ENCODE results near the gene RPS18. TPM values are rescaled to one million over a fixed set of nuclear protein-coding genes. Genes with fewer than 3 reads are reported as not detected.

RPS18 gene
- polyA plus RNA-seq, 3 donors, result 2,430 to 3,295 (median 2,894) TPM

DNA sequence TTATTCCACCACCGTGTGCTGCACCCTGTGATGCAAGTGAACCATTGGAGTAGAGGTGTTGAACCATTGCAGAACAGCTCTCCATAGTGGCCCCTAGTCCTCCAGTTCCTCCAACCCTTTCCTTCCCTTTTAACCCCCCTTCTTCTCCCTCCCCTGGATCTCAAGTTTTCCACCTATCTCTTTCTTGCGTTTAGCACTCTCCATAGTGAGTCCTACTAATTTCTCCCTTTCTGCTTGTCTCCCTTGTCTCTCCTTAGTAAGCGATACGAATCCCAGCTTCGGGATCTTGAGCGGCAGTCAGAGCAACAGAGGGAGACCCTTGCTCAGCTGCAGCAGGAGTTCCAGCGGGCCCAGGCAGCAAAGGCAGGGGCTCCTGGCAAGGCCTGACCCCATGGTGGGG is 18.6 kb downstream of the RPS18 start:
- H3K36me3 ChIP-seq (replicated peaks in 1 of 2; ENCODE audit: control insufficient read depth in 1 of 2, insufficient read depth in 2 of 2, low read length in 2 of 2), result peaks cover 52 to 70% of the 10 kb centered on the region in 2 donors
- peak overlapping the region in 1 of 3 experiments; percentile 99 for H3K4me3 ChIP-seq (replicated peaks in 1 of 3; ENCODE audit: low read depth in 2 of 3, low read length in 3 of 3)
- 89% methylated on average over 2 of the region's 7 CpGs for WGBS (ENCODE audit: insufficient coverage)
- H3K27ac Mint-ChIP-seq, result peak overlapping the region in 2 of 7 donors; percentile 32 to 94
- peaks cover 55% of the 10 kb centered on the region for H4K20me1 ChIP-seq (ENCODE audit: insufficient read depth, low read length)
- peaks cover 19 to 23% of the 10 kb centered on the region in 2 donors for H3K4me1 ChIP-seq (ENCODE audit: control insufficient read depth in 1 of 2, insufficient read depth in 2 of 2, low read length in 2 of 2)
- peak overlapping the region in 1 of 2 donors; percentile 75 for H3K27ac ChIP-seq (ENCODE audit: low read depth in 1 of 2, low read length in 2 of 2)
- intact Hi-C loops (cut with micrococcal nuclease), result loop anchor here in 1 of 2 donors (10.0 kb wide), 1 partner anchor 104 kb away; the partner anchor contains the start of gene KIFC1
- H3K9me3 Mint-ChIP-seq, result no peaks in the 10 kb centered on the region
- peaks cover 55% of the 10 kb centered on the region for H3K79me2 ChIP-seq (ENCODE audit: insufficient read depth, low read length)
- no peaks in the 10 kb centered on the region for H3K9me3 ChIP-seq (replicated peaks in 1 of 2; ENCODE audit: control insufficient read depth in 1 of 2, insufficient read depth in 1 of 2, low read length in 2 of 2)
- no peak overlapping the region for H2AFZ ChIP-seq (ENCODE audit: insufficient read depth, low read depth, low read length, poor library complexity, severe bottlenecking)
- H3K27me3 Mint-ChIP-seq (ENCODE audit: low read depth in 3 of 3), result no peaks in the 10 kb centered on the region
- peaks cover 61 to 64% of the 10 kb centered on the region in 2 donors for H3K36me3 Mint-ChIP-seq
- no peaks in the 10 kb centered on the region for H3K27me3 ChIP-seq (ENCODE audit: control insufficient read depth in 2 of 2, insufficient read depth in 2 of 2, low read length in 2 of 2)
- DNase-seq, result no peak
- H3K9ac ChIP-seq (ENCODE audit: insufficient read depth, low read length, poor library complexity, severe bottlenecking), result peak overlapping the region; percentile 68
- TF ChIP-seq, protein P1, sequence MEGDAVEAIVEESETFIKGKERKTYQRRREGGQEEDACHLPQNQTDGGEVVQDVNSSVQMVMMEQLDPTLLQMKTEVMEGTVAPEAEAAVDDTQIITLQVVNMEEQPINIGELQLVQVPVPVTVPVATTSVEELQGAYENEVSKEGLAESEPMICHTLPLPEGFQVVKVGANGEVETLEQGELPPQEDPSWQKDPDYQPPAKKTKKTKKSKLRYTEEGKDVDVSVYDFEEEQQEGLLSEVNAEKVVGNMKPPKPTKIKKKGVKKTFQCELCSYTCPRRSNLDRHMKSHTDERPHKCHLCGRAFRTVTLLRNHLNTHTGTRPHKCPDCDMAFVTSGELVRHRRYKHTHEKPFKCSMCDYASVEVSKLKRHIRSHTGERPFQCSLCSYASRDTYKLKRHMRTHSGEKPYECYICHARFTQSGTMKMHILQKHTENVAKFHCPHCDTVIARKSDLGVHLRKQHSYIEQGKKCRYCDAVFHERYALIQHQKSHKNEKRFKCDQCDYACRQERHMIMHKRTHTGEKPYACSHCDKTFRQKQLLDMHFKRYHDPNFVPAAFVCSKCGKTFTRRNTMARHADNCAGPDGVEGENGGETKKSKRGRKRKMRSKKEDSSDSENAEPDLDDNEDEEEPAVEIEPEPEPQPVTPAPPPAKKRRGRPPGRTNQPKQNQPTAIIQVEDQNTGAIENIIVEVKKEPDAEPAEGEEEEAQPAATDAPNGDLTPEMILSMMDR (IDR thresholded peaks at IDR 0.05), result no peak
- H3K4me1 Mint-ChIP-seq, result peaks cover 33% of the 10 kb centered on the region
- peak overlapping the region; percentile 99 to 100 for H3K4me3 Mint-ChIP-seq
- H3K4me2 ChIP-seq (replicated peaks; ENCODE audit: extremely low read depth, low read length, poor library complexity, severe bottlenecking), result peak overlapping the region; percentile 90

DNA sequence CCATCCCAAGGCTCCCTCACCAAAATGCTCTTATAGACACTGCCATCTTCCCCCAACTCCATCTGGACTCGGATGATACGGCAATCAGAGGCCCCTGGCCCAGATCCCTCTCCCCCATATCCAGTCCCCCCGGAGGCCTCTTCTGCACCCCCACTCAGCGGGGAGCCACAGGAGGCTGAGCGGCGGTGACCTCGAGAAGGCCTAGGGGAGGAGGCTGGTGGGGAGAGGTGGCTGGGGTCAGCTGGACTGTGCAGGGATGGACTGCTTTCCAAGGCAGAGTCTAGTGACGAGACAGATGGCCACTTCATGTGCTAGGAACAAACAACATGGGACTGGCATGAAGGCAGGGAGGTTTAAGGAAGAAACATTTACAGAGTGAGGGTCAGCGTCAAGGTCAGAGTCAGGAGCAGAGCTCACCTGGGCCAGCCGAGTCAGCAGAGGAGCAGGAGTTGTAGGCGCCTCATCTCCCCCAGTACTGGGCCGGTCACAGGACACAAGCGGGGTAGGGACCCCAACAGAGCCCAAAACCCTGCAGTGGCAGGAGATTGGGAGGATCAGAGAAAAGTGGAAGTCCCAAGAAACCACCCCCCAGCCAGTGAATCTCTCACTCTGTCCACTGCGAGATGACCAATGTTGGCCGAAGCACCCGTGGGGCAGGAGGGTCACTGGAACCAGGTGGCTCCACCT is 21.3 kb downstream of the RPS18 start:
- Histone ChIP-seq H3K9ac (ENCODE audit: insufficient read depth, low read length, poor library complexity, severe bottlenecking) (no peak overlapping the region), H3K4me1 (ENCODE audit: control insufficient read depth in 1 of 2, insufficient read depth in 2 of 2, low read length in 2 of 2) (peaks cover 30 to 33% of the 10 kb centered on the region in 2 donors), H3K27ac (ENCODE audit: low read depth in 1 of 2, low read length in 2 of 2) (no peak overlapping the region), H2AFZ (ENCODE audit: insufficient read depth, low read depth, low read length, poor library complexity, severe bottlenecking) (no peak overlapping the region), H3K4me3 (replicated peaks in 1 of 3; ENCODE audit: low read depth in 2 of 3, low read length in 3 of 3) (no peak overlapping the region), H3K9me3 (replicated peaks in 1 of 2; ENCODE audit: control insufficient read depth in 1 of 2, insufficient read depth in 1 of 2, low read length in 2 of 2) (no peaks in the 10 kb centered on the region), H3K4me2 (replicated peaks; ENCODE audit: extremely low read depth, low read length, poor library complexity, severe bottlenecking) (no peak overlapping the region), H3K36me3 (replicated peaks in 1 of 2; ENCODE audit: control insufficient read depth in 1 of 2, insufficient read depth in 2 of 2, low read length in 2 of 2) (peaks cover 55 to 63% of the 10 kb centered on the region in 2 donors), H3K79me2 (ENCODE audit: insufficient read depth, low read length) (peaks cover 66% of the 10 kb centered on the region), H4K20me1 (ENCODE audit: insufficient read depth, low read length) (peaks cover 72% of the 10 kb centered on the region), H3K27me3 (ENCODE audit: control insufficient read depth in 2 of 2, insufficient read depth in 2 of 2, low read length in 2 of 2) (no peaks in the 10 kb centered on the region)
- H3K36me3 Mint-ChIP-seq, result peaks cover 54 to 58% of the 10 kb centered on the region in 2 donors
- peaks cover 44% of the 10 kb centered on the region for H3K4me1 Mint-ChIP-seq
- TF ChIP-seq, protein P1 (IDR thresholded peaks at IDR 0.05), result no peak
- peaks cover 0 to 2% (median 0%) of the 10 kb centered on the region in 7 donors for H3K9me3 Mint-ChIP-seq
- peak overlapping the region in 3 of 7 donors; percentile 35 to 65 (median 39) for H3K27ac Mint-ChIP-seq
- intact Hi-C loops (cut with micrococcal nuclease), result loop anchor here in 1 of 2 donors (10.0 kb wide), 1 partner anchor 102 kb away; the partner anchor contains the start of gene KIFC1
- H3K27me3 Mint-ChIP-seq (ENCODE audit: low read depth in 3 of 3), result peaks cover 0 to 2% (median 0%) of the 10 kb centered on the region in 3 donors
- DNase-seq, result no peak
- H3K4me3 Mint-ChIP-seq, result no peak overlapping the region
- 90% methylated on average over 2 of the region's 16 CpGs for WGBS (ENCODE audit: insufficient coverage)
